ENCODE measurements around the gene MEA1.

MEA1 gene

GRCh38 chr6:42978487-42978838 is 35.3 kb downstream of the MEA1 start:
- Mint-ChIP-seq H3K9me3 (no peaks in the 10 kb centered on the region), H3K36me3 (peaks cover 36% of the 10 kb centered on the region), H3K4me3 (peak overlapping the region; percentile 93), H3K27ac (peak overlapping the region; percentile 97), H3K4me1 (peaks cover 36% of the 10 kb centered on the region)
- peak; percentile 15 to 69 for DNase-seq (ENCODE audit: low spot score in 2 of 2)
- peak; percentile 9 for ATAC-seq

- no peak for DNase-seq (ENCODE audit: low spot score in 2 of 2)
- Mint-ChIP-seq H3K4me3 (no peak overlapping the region), H3K4me1 (peaks cover 44% of the 10 kb centered on the region), H3K9me3 (no peaks in the 10 kb centered on the region), H3K36me3 (peaks cover 41% of the 10 kb centered on the region), H3K27ac (peak overlapping the region; percentile 81)
- no peak for ATAC-seq
Measured at GRCh38 chr6:42974919-42975505, 38.7 kb downstream of the MEA1 start.

- Mint-ChIP-seq H3K9me3 (no peaks in the 10 kb centered on the region), H3K4me1 (peaks cover 34% of the 10 kb centered on the region), H3K36me3 (peaks cover 36% of the 10 kb centered on the region), H3K4me3 (no peak overlapping the region), H3K27ac (no peak overlapping the region)
- ATAC-seq (no peak), DNase-seq (ENCODE audit: low spot score in 2 of 2) (no peak)
Measured at GRCh38 chr6:42973926-42974325, 39.8 kb downstream of the MEA1 start.

GRCh38 chr6:42971746-42972327 is 41.9 kb downstream of the MEA1 start:
- no peak for DNase-seq (ENCODE audit: low spot score in 2 of 2)
- Mint-ChIP-seq H3K36me3 (peaks cover 31% of the 10 kb centered on the region), H3K27ac (peak overlapping the region; percentile 75), H3K4me1 (peaks cover 22% of the 10 kb centered on the region), H3K4me3 (no peak overlapping the region), H3K9me3 (no peaks in the 10 kb centered on the region)
- ATAC-seq = no peak

- H3K4me1 Mint-ChIP-seq = peaks cover 15% of the 10 kb centered on the region
- peaks cover 29% of the 10 kb centered on the region for H3K36me3 Mint-ChIP-seq
- peak overlapping the region; percentile 75 for H3K27ac Mint-ChIP-seq
- ATAC-seq = peak; percentile 68
- H3K9me3 Mint-ChIP-seq = no peaks in the 10 kb centered on the region
- no peak for DNase-seq (ENCODE audit: low spot score in 2 of 2)
- no peak overlapping the region for H3K4me3 Mint-ChIP-seq
Measured at GRCh38 chr6:42970871-42971612, 42.7 kb downstream of the MEA1 start.

- H3K4me3 Mint-ChIP-seq = no peak overlapping the region
- H3K27ac Mint-ChIP-seq = no peak overlapping the region
- peaks cover 33% of the 10 kb centered on the region for H3K36me3 Mint-ChIP-seq
Measured at GRCh38 chr6:42969934-42970333, 43.8 kb downstream of the MEA1 start.

GRCh38 chr6:42969431-42969830 is 44.3 kb downstream of the MEA1 start:
- H3K4me1 Mint-ChIP-seq = peaks cover 10% of the 10 kb centered on the region
- no peak for ATAC-seq
- no peak overlapping the region for H3K27ac Mint-ChIP-seq
- H3K4me3 Mint-ChIP-seq = no peak overlapping the region
- no peaks in the 10 kb centered on the region for H3K9me3 Mint-ChIP-seq
- DNase-seq (ENCODE audit: low spot score in 2 of 2) = no peak
- H3K36me3 Mint-ChIP-seq = peaks cover 38% of the 10 kb centered on the region

More at GRCh38 chr6:42969934-42970333, 43.8 kb downstream of the MEA1 start:
- ATAC-seq (no peak), DNase-seq (ENCODE audit: low spot score in 2 of 2) (no peak)
- Mint-ChIP-seq H3K4me1 (peaks cover 12% of the 10 kb centered on the region), H3K9me3 (no peaks in the 10 kb centered on the region)

GRCh38 chr6:42968783-42969182 is 45.0 kb downstream of the MEA1 start:
- no peak overlapping the region for H3K4me3 Mint-ChIP-seq
- no peak for ATAC-seq
- no peak overlapping the region for H3K27ac Mint-ChIP-seq

GRCh38 chr6:42968126-42968701 is 45.5 kb downstream of the MEA1 start:
- no peak overlapping the region for H3K4me3 Mint-ChIP-seq
- no peaks in the 10 kb centered on the region for H3K9me3 Mint-ChIP-seq
- DNase-seq (ENCODE audit: low spot score in 2 of 2) (no peak), ATAC-seq (no peak)
- H3K27ac Mint-ChIP-seq = no peak overlapping the region
- H3K36me3 Mint-ChIP-seq = peaks cover 42% of the 10 kb centered on the region
- H3K4me1 Mint-ChIP-seq = peaks cover 10% of the 10 kb centered on the region

More at GRCh38 chr6:42968783-42969182, 45.0 kb downstream of the MEA1 start:
- peaks cover 10% of the 10 kb centered on the region for H3K4me1 Mint-ChIP-seq
- no peak for DNase-seq (ENCODE audit: low spot score in 2 of 2)
- no peaks in the 10 kb centered on the region for H3K9me3 Mint-ChIP-seq
- peaks cover 42% of the 10 kb centered on the region for H3K36me3 Mint-ChIP-seq

GRCh38 chr6:42967228-42967627 is 46.5 kb downstream of the MEA1 start:
- ATAC-seq (no peak), DNase-seq (ENCODE audit: low spot score in 2 of 2) (no peak)
- no peak overlapping the region for H3K27ac Mint-ChIP-seq
- H3K9me3 Mint-ChIP-seq = no peaks in the 10 kb centered on the region
- peaks cover 40% of the 10 kb centered on the region for H3K36me3 Mint-ChIP-seq
- peaks cover 10% of the 10 kb centered on the region for H3K4me1 Mint-ChIP-seq
- H3K4me3 Mint-ChIP-seq = no peak overlapping the region

- DNase-seq (ENCODE audit: low spot score in 2 of 2) = no peak
- H3K36me3 Mint-ChIP-seq = peaks cover 37% of the 10 kb centered on the region
Measured at GRCh38 chr6:42966571-42966970, 47.2 kb downstream of the MEA1 start.

GRCh38 chr6:42963855-42964605 is 49.7 kb downstream of the MEA1 start:
- no peak overlapping the region for H3K4me3 Mint-ChIP-seq
- DNase-seq (ENCODE audit: low spot score in 2 of 2) (no peak), ATAC-seq (peak; percentile 55)
- H3K27ac Mint-ChIP-seq = peak overlapping the region; percentile 76
- no peaks in the 10 kb centered on the region for H3K9me3 Mint-ChIP-seq
- peaks cover 37% of the 10 kb centered on the region for H3K36me3 Mint-ChIP-seq
- peaks cover 16% of the 10 kb centered on the region for H3K4me1 Mint-ChIP-seq

More at GRCh38 chr6:42966571-42966970, 47.2 kb downstream of the MEA1 start:
- Mint-ChIP-seq H3K9me3 (no peaks in the 10 kb centered on the region), H3K4me1 (peaks cover 8% of the 10 kb centered on the region), H3K4me3 (no peak overlapping the region), H3K27ac (no peak overlapping the region)
- ATAC-seq = no peak

- no peak overlapping the region for H3K27ac Mint-ChIP-seq
- peaks cover 37% of the 10 kb centered on the region for H3K36me3 Mint-ChIP-seq
- peaks cover 17% of the 10 kb centered on the region for H3K4me1 Mint-ChIP-seq
- H3K4me3 Mint-ChIP-seq = no peak overlapping the region
- ATAC-seq (peak; percentile 6), DNase-seq (ENCODE audit: low spot score in 2 of 2) (no peak)
- no peaks in the 10 kb centered on the region for H3K9me3 Mint-ChIP-seq
Measured at GRCh38 chr6:42963179-42963854, 50.4 kb downstream of the MEA1 start.

GRCh38 chr6:42962502-42963178 is 51.1 kb downstream of the MEA1 start:
- no peak for ATAC-seq
- peaks cover 17% of the 10 kb centered on the region for H3K4me1 Mint-ChIP-seq
- no peaks in the 10 kb centered on the region for H3K9me3 Mint-ChIP-seq
- H3K27ac Mint-ChIP-seq = no peak overlapping the region
- H3K4me3 Mint-ChIP-seq = no peak overlapping the region
- DNase-seq (ENCODE audit: low spot score in 2 of 2) = no peak
- H3K36me3 Mint-ChIP-seq = peaks cover 31% of the 10 kb centered on the region
